CD4-positive, alpha-beta T cell (primary cell): Measurements from ENCODE around the gene PDE3B. TPM values are rescaled to one million over a fixed set of nuclear protein-coding genes. Genes with fewer than 3 reads are reported as not detected.
A peak's percentile ranks its signal among the peaks of the same experiment; 100 is the strongest.
"Not testable (repeated sequence)": the region's sequence is repeated elsewhere in the genome, so short reads cannot be mapped to it uniquely, and the experiment has no call there.

Experiments used
- ATAC-seq: fragments of 200-7000 bp; cut with Tn5 transposase; one replicate; pipeline ENCODE4 v1.10.0; 2022; ENCODE audit warnings: mild to moderate bottlenecking; ENCODE audit not compliant: poor library complexity
- CTCF ChIA-PET: fragments of 350-600 bp; sonication (Branson Sonifier 250); formaldehyde crosslinking; loops from one replicate; lab custom pipeline; 2021; ENCODE audit warnings: antibody characterized with exemption, inconsistent platforms; lab: Charles Lee
- POLR2A ChIA-PET: fragments of 350-600 bp; sonication (Branson Sonifier 250); formaldehyde crosslinking; loops from one replicate; lab custom pipeline; 2021; ENCODE audit warnings: antibody characterized with exemption, inconsistent platforms; lab: Charles Lee
- DNase-seq, 14 experiments: peaks; one replicate each; pipeline ENCODE4 v3.0.0-alpha.2; 2013 to 2020; ENCODE audit warnings: mixed read lengths in 2 of 14
- H3K27ac ChIP-seq, 2 donors: one replicate each; pipeline versions ENCODE4 v1.5.1 to v1.7.0; 2013; ENCODE audit warnings: low read length in 2 of 2, low read depth in 1 of 2, mild to moderate bottlenecking in 1 of 2
- H3K27me3 ChIP-seq, 2 experiments: 1 replicate in 1 of 2; 2 replicates in 1 of 2; pipeline versions ENCODE4 v1.6.1 to v1.7.0; 2013; ENCODE audit warnings: low read length in 2 of 2, control low read depth in 1 of 2, mild to moderate bottlenecking in 1 of 2, moderate library complexity in 1 of 2; ENCODE audit not compliant: insufficient read depth in 2 of 2, control insufficient read depth in 1 of 2
- H3K36me3 ChIP-seq: one replicate; pipeline ENCODE4 v1.6.1; 2013; ENCODE audit warnings: low read length, control low read depth; ENCODE audit not compliant: insufficient read depth
- H3K4me1 ChIP-seq: one replicate; pipeline ENCODE4 v1.6.1; 2013; ENCODE audit warnings: low read length, control low read depth; ENCODE audit not compliant: insufficient read depth
- H3K4me3 ChIP-seq: one replicate; pipeline ENCODE4 v1.5.1; 2013; ENCODE audit warnings: mild to moderate bottlenecking, low read length, moderate library complexity
- H3K9me3 ChIP-seq, 2 experiments: 1 replicate in 1 of 2; 2 replicates in 1 of 2; pipeline versions ENCODE4 v1.6.1 to v1.7.0; 2013; ENCODE audit warnings: low read length in 2 of 2, mild to moderate bottlenecking in 2 of 2, control low read depth in 1 of 2, moderate library complexity in 1 of 2; ENCODE audit not compliant: control insufficient read depth in 1 of 2, insufficient read depth in 1 of 2
- H3K27ac Mint-ChIP-seq: one replicate; pipeline ENCODE4 v1.8.0; 2020; ENCODE audit warnings: mixed read lengths
- H3K27me3 Mint-ChIP-seq: one replicate; pipeline ENCODE4 v1.8.0; 2021; ENCODE audit warnings: mixed read lengths
- H3K36me3 Mint-ChIP-seq: one replicate; pipeline ENCODE4 v1.8.0; 2021; ENCODE audit warnings: low read depth, mixed read lengths
- H3K4me1 Mint-ChIP-seq: one replicate; pipeline ENCODE4 v1.8.0; 2021; ENCODE audit warnings: low read depth, mixed read lengths
- H3K4me3 Mint-ChIP-seq: one replicate; pipeline ENCODE4 v1.8.0; 2020; ENCODE audit warnings: mild to moderate bottlenecking, mixed read lengths
- H3K9me3 Mint-ChIP-seq: one replicate; pipeline ENCODE4 v1.8.0; 2020; ENCODE audit warnings: mixed read lengths
- intact Hi-C, 2 experiments: fragments of 100-400 bp; cut with DNase I in 1 of 2; cut with micrococcal nuclease in 1 of 2; formaldehyde crosslinking; loops; one replicate each; pipeline versions ENCODE4 v1.15.1 to v1.9.0; 2023 to 2025; cut with DNase I, micrococcal nuclease
- total RNA-seq, 174 experiments: library from RNA in 2 of 174; stranded (reverse) in 2 of 174; gene quantifications; one replicate each; pipeline ENCODE4 v1.2.3 and lab custom pipeline; 2021 to 2026
- TF ChIP-seq, protein P1 (sequence below): fragments of 200-600 bp; IDR thresholded peaks from one replicate; pipeline ENCODE4 v1.8.0; 2022; ENCODE audit warnings: antibody characterized with exemption, mild to moderate bottlenecking

Gene PDE3B
- total RNA-seq, 2 experiments from 2014 or later: 103 to 106 TPM

DNA sequence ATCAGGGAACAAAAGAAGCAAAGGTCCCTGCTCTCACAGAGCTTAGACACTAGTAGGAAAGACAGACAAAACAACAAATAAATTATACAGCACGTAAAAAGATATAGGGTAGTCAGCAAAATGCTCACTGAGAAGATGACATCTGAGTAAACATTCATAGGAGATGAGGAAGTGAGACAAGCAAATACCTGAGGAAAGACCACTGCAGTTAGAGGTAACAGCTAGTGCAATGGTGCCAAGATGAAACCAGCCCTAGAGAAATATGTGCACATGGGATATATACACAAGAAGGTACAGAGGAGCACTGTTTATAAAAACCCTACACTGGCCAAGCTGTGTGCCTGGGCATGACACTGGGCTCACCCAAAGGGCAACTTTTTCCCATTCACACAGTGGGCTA, 238.6 kb downstream of the PDE3B start:
- ATAC-seq (no peak), DNase-seq (no peak)
- TF ChIP-seq, protein P1, sequence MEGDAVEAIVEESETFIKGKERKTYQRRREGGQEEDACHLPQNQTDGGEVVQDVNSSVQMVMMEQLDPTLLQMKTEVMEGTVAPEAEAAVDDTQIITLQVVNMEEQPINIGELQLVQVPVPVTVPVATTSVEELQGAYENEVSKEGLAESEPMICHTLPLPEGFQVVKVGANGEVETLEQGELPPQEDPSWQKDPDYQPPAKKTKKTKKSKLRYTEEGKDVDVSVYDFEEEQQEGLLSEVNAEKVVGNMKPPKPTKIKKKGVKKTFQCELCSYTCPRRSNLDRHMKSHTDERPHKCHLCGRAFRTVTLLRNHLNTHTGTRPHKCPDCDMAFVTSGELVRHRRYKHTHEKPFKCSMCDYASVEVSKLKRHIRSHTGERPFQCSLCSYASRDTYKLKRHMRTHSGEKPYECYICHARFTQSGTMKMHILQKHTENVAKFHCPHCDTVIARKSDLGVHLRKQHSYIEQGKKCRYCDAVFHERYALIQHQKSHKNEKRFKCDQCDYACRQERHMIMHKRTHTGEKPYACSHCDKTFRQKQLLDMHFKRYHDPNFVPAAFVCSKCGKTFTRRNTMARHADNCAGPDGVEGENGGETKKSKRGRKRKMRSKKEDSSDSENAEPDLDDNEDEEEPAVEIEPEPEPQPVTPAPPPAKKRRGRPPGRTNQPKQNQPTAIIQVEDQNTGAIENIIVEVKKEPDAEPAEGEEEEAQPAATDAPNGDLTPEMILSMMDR: no peak
- H3K9me3 ChIP-seq: no peaks in the 10 kb centered on the region
- peaks cover 31% of the 10 kb centered on the region for H3K36me3 ChIP-seq
- ChIA-PET POLR2A (interaction anchor here (1.4 kb wide), 1 partner anchor 10 kb away, joined by 3 read pairs; no protein-coding TSS in a partner anchor), CTCF (interaction anchor here (0.5 kb wide), 1 partner anchor 669 kb away, joined by 4 read pairs; no protein-coding TSS in a partner anchor)
- Mint-ChIP-seq H3K9me3 (peaks cover 5% of the 10 kb centered on the region), H3K27me3 (no peaks in the 10 kb centered on the region), H3K27ac (peak overlapping the region; percentile 28), H3K36me3 (peaks cover 60% of the 10 kb centered on the region), H3K4me1 (peaks cover 26% of the 10 kb centered on the region), H3K4me3 (no peak overlapping the region)
- intact Hi-C loops: no loop called here
- no peaks in the 10 kb centered on the region for H3K27me3 ChIP-seq
- H3K4me3 ChIP-seq: no peak overlapping the region
- H3K4me1 ChIP-seq: no peaks in the 10 kb centered on the region
- no peak overlapping the region for H3K27ac ChIP-seq

DNA sequence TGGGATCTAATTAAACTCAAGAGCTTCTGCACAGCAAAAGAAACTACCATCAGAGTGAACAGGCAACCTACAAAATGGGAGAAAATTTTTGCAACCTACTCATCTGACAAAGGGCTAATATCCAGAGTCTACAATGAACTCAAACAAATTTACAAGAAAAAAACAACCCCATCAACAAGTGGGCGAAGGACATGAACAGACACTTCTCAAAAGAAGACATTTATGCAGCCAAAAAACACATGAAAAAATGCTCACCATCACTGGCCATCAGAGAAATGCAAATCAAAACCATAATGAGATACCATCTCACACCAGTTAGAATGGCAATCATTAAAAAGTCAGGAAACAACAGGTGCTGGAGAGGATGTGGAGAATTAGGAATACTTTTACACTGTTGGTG, 240.1 kb downstream of the PDE3B start:
- CTCF ChIA-PET, POLR2A ChIA-PET, intact Hi-C loops, H3K9me3 Mint-ChIP-seq, H3K4me3 Mint-ChIP-seq, H3K4me3 ChIP-seq, ATAC-seq, H3K4me1 ChIP-seq, DNase-seq, H3K27me3 ChIP-seq, H3K9me3 ChIP-seq, H3K27ac ChIP-seq, H3K27me3 Mint-ChIP-seq, H3K27ac Mint-ChIP-seq: not testable (repeated sequence)
- H3K36me3 Mint-ChIP-seq: peaks cover 46% of the 10 kb centered on the region
- H3K4me1 Mint-ChIP-seq: peaks cover 41% of the 10 kb centered on the region
- H3K36me3 ChIP-seq: peaks cover 18% of the 10 kb centered on the region

DNA sequence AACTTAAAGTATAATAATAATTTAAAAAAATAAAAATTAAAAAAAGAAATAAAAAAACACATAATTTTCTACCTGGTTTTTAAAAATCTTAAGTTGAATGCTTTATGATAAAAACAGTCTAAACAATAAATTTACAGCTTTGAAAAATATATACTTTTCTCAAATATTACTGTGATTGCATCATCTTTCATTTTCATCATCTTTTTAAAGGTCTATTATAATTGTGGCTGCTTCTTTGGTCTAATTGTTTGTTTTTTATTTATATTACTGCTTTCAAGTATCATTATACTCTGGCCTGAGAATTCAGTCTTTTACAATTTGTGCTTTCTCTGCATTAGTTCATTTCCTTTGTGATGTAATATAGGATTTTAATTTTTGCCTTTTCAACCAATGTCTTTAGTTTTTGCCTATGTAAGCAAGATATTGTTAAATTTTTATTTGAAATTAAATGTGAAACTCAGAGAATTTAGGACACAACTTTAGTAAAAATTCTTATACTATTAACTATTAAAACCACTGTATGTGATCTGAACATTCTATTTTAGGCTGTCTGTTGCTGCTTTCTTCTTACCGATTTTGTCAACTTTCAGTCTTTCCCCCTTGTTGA, 241.2 kb downstream of the PDE3B start:
- H3K27ac ChIP-seq: no peak overlapping the region
- H3K9me3 ChIP-seq: no peaks in the 10 kb centered on the region
- Mint-ChIP-seq H3K4me3 (no peak overlapping the region), H3K36me3 (peaks cover 36% of the 10 kb centered on the region), H3K4me1 (peaks cover 50% of the 10 kb centered on the region), H3K27me3 (no peaks in the 10 kb centered on the region), H3K9me3 (peaks cover 5% of the 10 kb centered on the region), H3K27ac (no peak overlapping the region)
- no peak for ATAC-seq
- intact Hi-C loops: no loop called here
- H3K36me3 ChIP-seq: peaks cover 15% of the 10 kb centered on the region
- no peak for DNase-seq
- CTCF ChIA-PET: interaction anchor here (1.2 kb wide), 1 partner anchor 23 kb away, joined by 3 read pairs; no protein-coding TSS in a partner anchor
- TF ChIP-seq, protein P1: no peak
- H3K4me3 ChIP-seq: no peak overlapping the region
- H3K27me3 ChIP-seq: no peaks in the 10 kb centered on the region
- POLR2A ChIA-PET: no interaction called here
- peaks cover 2% of the 10 kb centered on the region for H3K4me1 ChIP-seq

DNA sequence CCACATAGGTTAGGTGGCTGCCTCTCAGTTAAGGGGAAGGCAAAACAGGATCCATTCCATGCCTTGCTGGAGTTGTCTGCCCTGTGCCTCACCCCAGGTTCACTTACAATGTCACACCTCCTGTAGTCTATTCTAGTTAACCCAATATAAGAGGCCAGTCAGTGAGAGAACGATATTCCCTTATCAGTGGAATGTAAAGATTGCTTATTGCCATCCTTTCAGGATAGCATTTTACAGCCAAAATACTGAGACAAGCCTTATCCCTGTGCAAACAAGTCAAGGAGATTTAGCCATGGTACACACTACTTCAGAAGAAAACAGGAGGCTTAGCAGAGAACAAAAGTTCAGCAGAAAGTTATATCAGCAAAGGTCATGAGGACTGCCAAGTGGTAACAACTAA, 242.9 kb downstream of the PDE3B start:
- peaks cover 17% of the 10 kb centered on the region for H3K4me1 ChIP-seq
- no peak overlapping the region for H3K27ac Mint-ChIP-seq
- POLR2A ChIA-PET: no interaction called here
- CTCF ChIA-PET: interaction anchor here (0.9 kb wide), 1 partner anchor 438 kb away, joined by 3 read pairs; no protein-coding TSS in a partner anchor
- TF ChIP-seq, protein P1: no peak
- H3K27me3 Mint-ChIP-seq: no peaks in the 10 kb centered on the region
- no peaks in the 10 kb centered on the region for H3K27me3 ChIP-seq
- ATAC-seq (no peak), DNase-seq (no peak)
- intact Hi-C loops: no loop called here
- H3K4me3 Mint-ChIP-seq: no peak overlapping the region
- H3K4me1 Mint-ChIP-seq: peaks cover 56% of the 10 kb centered on the region
- H3K9me3 ChIP-seq: no peaks in the 10 kb centered on the region
- H3K36me3 Mint-ChIP-seq: peaks cover 27% of the 10 kb centered on the region
- H3K27ac ChIP-seq: no peak overlapping the region
- no peak overlapping the region for H3K4me3 ChIP-seq
- H3K36me3 ChIP-seq: peaks cover 3% of the 10 kb centered on the region
- H3K9me3 Mint-ChIP-seq: peaks cover 5% of the 10 kb centered on the region
